ENCODE measurements around the gene SINHCAF.

DNA sequence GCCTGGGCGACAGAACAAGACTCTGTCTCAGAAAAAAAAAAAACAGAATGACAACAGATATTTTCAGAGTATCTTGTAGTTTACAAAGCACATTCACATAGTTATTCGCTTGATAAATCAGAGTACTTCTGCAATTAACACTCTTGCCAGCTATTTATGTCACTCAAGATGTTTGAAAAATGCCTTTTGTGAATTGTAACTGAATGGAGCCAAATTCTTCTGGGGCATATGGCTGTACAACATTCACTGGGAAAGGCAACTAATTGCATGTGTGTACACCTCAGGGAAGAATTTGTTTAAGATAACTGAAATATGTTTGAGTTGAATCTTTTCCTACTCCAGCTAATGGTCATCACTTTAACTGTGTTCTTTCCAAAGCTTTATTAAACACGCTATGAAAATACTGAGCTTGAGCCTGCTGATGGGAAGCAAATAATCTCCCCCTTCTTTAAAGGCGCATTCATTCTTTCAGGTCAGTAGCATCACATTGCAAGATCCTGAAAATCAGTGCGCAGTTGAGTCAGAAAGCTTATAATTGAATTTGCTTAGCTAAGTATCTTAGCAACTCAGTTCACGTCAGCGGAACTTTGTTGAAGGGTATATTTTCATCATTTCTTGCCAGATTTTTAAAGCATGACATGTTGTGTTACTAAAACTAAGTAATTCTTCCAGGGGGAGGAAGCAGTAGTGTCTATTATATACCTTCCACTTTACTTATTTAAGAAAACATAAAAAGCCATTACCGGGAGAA is 66.6 kb downstream of the SINHCAF start:
- TF ChIP-seq, protein P1, sequence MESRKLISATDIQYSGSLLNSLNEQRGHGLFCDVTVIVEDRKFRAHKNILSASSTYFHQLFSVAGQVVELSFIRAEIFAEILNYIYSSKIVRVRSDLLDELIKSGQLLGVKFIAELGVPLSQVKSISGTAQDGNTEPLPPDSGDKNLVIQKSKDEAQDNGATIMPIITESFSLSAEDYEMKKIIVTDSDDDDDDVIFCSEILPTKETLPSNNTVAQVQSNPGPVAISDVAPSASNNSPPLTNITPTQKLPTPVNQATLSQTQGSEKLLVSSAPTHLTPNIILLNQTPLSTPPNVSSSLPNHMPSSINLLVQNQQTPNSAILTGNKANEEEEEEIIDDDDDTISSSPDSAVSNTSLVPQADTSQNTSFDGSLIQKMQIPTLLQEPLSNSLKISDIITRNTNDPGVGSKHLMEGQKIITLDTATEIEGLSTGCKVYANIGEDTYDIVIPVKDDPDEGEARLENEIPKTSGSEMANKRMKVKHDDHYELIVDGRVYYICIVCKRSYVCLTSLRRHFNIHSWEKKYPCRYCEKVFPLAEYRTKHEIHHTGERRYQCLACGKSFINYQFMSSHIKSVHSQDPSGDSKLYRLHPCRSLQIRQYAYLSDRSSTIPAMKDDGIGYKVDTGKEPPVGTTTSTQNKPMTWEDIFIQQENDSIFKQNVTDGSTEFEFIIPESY (IDR thresholded peaks at IDR 0.05), result no peak
- TF ChIP-seq GABPA (IDR thresholded peaks at IDR 0.05 in 1 of 2, conservative IDR thresholded peaks at IDR 0.05 in 1 of 2) (no peak), SP1 (IDR thresholded peaks at IDR 0.05) (no peak), EGR1 (IDR thresholded peaks at IDR 0.05; ENCODE audit: low read depth in 2 of 2) (no peak), YY1 (IDR thresholded peaks at IDR 0.05) (no peak), RAD21 (IDR thresholded peaks at IDR 0.05) (no peak), TAF1 (conservative IDR thresholded peaks at IDR 0.05) (no peak), JUND (IDR thresholded peaks at IDR 0.05) (no peak), FOXA1 (IDR thresholded peaks at IDR 0.05) (no peak)
- TF ChIP-seq, protein P2, sequence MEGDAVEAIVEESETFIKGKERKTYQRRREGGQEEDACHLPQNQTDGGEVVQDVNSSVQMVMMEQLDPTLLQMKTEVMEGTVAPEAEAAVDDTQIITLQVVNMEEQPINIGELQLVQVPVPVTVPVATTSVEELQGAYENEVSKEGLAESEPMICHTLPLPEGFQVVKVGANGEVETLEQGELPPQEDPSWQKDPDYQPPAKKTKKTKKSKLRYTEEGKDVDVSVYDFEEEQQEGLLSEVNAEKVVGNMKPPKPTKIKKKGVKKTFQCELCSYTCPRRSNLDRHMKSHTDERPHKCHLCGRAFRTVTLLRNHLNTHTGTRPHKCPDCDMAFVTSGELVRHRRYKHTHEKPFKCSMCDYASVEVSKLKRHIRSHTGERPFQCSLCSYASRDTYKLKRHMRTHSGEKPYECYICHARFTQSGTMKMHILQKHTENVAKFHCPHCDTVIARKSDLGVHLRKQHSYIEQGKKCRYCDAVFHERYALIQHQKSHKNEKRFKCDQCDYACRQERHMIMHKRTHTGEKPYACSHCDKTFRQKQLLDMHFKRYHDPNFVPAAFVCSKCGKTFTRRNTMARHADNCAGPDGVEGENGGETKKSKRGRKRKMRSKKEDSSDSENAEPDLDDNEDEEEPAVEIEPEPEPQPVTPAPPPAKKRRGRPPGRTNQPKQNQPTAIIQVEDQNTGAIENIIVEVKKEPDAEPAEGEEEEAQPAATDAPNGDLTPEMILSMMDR (IDR thresholded peaks at IDR 0.05; ENCODE audit: low read depth, low read length, missing input control), result no peak
- TF ChIP-seq, protein P3, sequence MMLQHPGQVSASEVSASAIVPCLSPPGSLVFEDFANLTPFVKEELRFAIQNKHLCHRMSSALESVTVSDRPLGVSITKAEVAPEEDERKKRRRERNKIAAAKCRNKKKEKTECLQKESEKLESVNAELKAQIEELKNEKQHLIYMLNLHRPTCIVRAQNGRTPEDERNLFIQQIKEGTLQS (IDR thresholded peaks at IDR 0.05), result no peak
- TF ChIP-seq, protein P4, sequence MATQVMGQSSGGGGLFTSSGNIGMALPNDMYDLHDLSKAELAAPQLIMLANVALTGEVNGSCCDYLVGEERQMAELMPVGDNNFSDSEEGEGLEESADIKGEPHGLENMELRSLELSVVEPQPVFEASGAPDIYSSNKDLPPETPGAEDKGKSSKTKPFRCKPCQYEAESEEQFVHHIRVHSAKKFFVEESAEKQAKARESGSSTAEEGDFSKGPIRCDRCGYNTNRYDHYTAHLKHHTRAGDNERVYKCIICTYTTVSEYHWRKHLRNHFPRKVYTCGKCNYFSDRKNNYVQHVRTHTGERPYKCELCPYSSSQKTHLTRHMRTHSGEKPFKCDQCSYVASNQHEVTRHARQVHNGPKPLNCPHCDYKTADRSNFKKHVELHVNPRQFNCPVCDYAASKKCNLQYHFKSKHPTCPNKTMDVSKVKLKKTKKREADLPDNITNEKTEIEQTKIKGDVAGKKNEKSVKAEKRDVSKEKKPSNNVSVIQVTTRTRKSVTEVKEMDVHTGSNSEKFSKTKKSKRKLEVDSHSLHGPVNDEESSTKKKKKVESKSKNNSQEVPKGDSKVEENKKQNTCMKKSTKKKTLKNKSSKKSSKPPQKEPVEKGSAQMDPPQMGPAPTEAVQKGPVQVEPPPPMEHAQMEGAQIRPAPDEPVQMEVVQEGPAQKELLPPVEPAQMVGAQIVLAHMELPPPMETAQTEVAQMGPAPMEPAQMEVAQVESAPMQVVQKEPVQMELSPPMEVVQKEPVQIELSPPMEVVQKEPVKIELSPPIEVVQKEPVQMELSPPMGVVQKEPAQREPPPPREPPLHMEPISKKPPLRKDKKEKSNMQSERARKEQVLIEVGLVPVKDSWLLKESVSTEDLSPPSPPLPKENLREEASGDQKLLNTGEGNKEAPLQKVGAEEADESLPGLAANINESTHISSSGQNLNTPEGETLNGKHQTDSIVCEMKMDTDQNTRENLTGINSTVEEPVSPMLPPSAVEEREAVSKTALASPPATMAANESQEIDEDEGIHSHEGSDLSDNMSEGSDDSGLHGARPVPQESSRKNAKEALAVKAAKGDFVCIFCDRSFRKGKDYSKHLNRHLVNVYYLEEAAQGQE (IDR thresholded peaks at IDR 0.05), result no peak
- TF ChIP-seq, protein P5, sequence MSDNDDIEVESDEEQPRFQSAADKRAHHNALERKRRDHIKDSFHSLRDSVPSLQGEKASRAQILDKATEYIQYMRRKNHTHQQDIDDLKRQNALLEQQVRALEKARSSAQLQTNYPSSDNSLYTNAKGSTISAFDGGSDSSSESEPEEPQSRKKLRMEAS (IDR thresholded peaks at IDR 0.05), result no peak

All from liver (tissue), 3 donors.